ENCODE results near the gene HHEX.

DNA sequence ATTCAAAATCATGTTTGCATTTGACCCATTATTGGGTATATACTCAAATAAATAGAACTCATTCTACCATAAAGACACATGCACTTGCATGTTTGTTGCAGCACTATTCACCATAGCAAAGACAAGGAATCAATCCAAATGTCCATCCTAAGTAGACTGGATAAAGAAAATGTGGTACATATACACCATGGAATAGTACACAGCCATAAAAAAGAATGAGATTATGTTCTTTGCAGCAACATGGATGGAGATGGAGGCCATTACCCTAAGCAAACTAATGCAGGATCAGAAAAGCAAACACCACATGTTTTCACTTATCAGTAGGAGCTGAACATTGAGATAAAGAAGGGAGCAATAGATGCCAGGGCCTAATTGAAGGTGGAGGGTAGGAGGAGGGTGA, 12.0 kb upstream of the HHEX start:
- no peak for TF ChIP-seq EZH2 (IDR thresholded peaks at IDR 0.05; ENCODE audit: insufficient read depth, low read length)
- TF ChIP-seq, protein P1, sequence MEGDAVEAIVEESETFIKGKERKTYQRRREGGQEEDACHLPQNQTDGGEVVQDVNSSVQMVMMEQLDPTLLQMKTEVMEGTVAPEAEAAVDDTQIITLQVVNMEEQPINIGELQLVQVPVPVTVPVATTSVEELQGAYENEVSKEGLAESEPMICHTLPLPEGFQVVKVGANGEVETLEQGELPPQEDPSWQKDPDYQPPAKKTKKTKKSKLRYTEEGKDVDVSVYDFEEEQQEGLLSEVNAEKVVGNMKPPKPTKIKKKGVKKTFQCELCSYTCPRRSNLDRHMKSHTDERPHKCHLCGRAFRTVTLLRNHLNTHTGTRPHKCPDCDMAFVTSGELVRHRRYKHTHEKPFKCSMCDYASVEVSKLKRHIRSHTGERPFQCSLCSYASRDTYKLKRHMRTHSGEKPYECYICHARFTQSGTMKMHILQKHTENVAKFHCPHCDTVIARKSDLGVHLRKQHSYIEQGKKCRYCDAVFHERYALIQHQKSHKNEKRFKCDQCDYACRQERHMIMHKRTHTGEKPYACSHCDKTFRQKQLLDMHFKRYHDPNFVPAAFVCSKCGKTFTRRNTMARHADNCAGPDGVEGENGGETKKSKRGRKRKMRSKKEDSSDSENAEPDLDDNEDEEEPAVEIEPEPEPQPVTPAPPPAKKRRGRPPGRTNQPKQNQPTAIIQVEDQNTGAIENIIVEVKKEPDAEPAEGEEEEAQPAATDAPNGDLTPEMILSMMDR (IDR thresholded peaks at IDR 0.05; ENCODE audit: insufficient read depth, low read depth, low read length): no peak

All from astrocyte (in vitro differentiated cells and primary cell).